GM19463 (cell line): ENCODE data around the gene ZFX.

ENCODE experiments used
- ATAC-seq: cut with Tn5 transposase; IDR thresholded peaks from one replicate; pipeline ENCODE4 v1.9.1; 2021; ENCODE audit warnings: mild to moderate bottlenecking, moderate library complexity; ENCODE audit not compliant: unreplicated experiment

The ZFX gene

GRCh38 chrX:24198101-24198500 lies 48.6 kb downstream of the ZFX start:
- ATAC-seq: no peak

DNA sequence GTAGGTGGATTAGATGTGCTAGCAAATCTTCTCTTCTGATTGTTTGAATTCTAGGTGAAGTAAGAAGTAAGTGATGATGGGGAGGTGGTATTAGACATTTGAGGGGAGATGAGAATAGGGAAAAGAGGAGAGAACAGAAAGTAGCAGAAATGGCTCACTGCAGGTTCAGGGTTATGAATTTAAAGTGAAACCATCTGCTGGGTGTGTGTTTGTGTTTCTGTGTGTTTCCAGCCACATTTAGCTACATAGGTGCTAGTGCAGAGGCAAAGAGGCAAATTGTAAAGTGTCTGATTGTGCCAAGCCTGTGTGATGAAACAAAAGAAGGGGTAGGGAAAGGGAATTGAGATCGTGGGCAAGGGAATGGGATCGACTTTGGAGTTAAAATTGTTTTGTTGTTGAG lies 50.6 kb downstream of the ZFX start:
- no peak for ATAC-seq

DNA sequence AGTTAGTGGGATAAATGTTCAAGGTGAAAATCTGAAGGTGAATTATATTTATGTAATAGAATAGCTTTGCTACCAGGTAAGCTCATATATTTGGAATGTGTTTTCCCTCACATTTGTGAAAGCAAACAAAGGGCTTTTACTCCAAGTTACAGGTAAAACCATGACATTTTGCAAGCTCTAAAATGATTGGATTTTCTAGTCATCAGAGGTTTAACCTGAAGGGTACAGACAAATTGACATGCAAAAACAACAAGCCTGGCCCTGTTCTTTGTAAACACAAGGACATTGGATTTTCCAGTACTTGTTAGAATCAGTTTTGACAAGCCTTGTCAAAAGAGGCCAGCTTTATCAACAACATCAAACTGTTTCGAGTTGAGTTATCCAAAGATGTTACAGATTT lies 51.7 kb downstream of the ZFX start:
- no peak for ATAC-seq

DNA sequence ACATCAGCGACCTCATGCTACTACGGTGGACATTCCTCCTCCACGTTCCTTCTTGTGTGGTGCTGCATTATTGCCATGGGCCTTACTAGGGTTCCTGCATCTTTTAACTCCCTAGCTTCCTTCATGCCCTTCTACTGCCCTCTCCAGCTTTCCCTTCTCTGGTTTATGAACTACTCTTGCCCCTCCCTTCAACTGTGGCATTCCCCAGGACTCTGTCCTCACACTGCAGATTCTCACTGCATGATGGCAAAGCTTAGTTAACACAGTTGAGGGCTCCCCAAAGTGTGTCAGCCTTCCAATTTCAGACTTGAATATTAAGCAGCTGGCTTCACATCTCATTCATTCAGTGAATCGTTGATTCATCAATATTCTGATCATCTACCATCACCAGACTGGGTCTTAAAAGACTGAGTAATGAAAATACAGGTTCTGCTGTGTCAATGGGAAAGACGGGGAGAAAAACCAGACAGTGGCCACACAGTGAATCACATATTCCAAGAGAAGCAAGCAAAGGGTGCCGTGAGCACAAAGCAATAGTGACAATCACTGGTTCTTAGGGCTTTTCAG lies 53.0 kb downstream of the ZFX start:
- ATAC-seq: no peak

GRCh38 chrX:24203072-24203808 lies 53.7 kb downstream of the ZFX start:
- ATAC-seq: no peak

DNA sequence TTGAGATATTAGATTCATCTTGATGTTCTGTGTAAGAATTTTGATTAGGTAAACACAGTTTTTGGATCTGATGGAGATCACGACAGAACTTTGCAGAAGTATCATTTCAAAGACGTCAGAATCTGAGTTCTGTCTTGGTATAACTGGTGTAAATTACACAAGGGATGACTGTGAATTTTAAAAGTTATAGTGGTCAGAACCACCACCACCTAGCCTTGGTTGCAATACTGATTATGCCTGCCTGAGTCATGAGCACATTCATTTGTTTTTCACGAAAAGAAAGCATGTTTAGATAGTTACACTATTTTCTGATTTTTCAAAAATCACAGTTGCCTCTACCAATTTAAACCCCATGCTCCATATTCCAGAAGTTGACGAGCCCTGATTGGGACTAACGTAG lies 54.8 kb downstream of the ZFX start:
- no peak for ATAC-seq

DNA sequence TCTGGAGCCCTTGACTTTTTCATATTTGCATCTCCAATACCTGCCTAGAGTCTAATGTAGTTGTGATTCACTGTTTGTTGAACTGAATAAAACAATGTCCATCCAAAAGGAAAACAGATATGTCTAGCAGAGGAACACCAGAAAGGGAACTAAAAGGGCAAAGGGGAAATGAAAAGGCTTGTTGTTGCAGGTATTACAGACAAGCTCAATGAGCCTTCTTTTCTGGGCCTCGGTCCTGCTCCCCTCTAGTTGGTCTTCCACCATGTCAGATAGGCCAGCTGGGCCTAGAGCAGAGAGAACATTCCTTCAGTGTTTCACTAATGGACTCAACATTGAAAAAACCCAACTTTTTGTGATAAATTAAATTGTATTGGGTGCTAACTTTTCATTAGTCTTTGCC lies 55.4 kb downstream of the ZFX start:
- ATAC-seq: no peak

- ATAC-seq: no peak
Measured at GRCh38 chrX:24207826-24208225, 58.3 kb downstream of the ZFX start.

DNA sequence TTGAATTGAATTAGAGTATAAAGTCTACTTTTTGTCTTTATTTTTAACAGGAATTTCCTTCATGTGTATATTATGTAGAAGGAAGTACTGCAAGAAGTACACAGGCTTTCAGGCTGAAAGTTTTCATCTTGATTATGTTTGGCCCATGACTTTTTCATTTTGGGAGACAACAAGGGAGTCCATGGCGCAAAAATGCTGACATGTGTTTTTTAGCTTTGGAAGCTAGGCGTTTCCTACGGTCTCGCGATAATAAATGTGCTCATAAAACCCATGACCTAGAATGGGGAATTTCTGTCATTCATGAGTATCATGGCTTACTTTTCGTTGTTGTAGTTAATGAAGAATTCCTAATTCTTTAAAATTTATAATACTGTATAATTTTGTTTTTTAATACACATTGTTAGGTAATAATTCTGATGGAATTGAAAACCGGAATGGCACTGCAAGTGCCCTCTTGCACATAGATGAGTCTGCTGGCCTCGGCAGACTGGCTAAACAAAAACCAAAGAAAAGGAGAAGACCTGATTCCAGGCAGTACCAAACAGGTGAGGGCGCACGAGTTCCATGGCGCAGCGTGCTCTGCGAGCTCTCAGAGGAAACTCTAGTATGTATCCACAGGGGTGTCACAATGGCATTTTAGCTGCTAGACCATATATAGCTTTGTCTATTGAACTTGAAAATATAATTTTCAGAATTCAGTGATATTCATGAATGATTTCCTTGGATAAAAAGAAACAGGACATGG lies 59.1 kb downstream of the ZFX start:
- ATAC-seq: no peak

DNA sequence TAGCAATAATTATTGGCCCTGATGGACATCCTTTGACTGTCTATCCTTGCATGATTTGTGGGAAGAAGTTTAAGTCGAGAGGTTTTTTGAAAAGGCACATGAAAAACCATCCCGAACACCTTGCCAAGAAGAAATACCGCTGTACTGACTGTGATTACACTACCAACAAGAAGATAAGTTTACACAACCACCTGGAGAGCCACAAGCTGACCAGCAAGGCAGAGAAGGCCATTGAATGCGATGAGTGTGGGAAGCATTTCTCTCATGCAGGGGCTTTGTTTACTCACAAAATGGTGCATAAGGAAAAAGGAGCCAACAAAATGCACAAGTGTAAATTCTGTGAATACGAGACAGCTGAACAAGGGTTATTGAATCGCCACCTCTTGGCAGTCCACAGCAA lies 60.7 kb downstream of the ZFX start:
- no peak for ATAC-seq

DNA sequence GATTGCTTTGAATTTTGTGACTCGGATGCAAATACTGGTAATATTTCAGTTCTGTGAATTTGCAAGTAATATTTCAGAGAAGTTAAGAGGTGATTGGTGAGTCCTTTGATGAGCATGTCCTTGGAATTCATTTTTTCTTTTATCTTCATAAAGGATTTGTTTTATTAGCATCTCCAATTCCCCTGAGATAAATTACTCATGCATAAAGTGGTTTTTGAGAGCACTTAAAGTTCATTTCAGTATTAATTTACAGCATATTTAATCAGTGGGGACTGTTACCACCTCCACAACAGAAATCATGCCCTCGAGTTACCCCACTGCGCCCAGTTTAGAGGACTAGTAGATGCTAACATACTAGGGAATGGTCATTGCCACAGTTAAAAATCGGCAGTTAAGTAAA lies 65.0 kb downstream of the ZFX start:
- no peak for ATAC-seq

DNA sequence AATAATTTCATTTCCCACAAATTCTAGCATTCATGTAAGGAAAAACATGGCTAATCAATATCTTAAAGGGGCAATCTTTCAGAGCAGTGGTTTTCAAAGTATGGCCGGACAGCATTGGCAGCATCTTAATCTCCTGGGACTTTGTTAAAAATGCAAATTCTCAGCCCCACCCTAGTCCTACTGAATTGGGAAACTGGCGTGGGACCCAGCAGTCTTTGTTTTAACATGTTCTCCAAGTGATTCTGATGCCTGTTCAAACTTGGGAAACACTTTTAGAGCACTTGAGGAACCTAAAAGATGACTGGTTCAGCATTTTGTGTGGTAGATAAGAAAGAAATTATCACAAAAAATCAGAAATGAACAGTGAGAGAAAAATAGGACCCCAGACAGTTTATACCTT lies 65.7 kb downstream of the ZFX start:
- no peak for ATAC-seq

GRCh38 chrX:24216037-24216436 lies 66.5 kb downstream of the ZFX start:
- ATAC-seq: no peak

DNA sequence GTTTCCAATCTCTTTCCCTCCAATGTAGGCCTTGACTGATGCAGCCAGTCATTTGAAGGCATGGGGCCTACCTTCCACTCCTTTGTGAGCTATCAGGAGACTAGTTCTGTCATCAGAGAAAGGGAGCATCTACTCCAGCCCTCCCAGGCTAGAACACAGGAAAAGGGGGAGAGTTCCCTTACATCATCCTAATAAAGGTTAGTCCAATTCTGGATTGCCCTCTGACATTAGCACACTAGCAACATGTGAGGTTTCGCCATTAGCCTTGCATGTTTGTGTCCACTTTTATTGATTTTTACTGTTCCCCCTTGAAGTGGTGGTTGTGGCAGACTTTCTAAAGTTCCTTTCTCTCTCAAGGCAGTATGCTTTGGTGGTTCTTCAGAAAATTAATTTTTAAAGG lies 67.3 kb downstream of the ZFX start:
- no peak for ATAC-seq

DNA sequence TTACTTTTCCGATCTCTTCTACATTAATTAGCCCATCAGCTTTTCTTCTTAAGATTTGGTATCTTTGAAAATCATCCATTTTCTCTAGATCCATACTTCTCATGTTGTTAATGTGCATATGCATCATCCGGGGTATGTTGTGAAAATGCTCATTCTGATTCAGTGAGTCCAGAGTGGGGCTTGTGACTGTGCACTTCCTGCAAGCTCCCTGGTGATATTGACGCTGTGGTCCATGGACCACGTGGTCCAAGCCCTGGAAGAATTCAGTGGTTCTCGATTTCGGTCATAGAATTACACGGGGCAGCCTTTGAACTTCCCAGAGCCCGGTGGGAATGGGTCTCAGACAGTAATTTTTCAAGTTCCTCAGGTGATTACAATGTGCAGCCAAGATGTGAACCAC lies 69.8 kb downstream of the ZFX start:
- ATAC-seq: no peak

GRCh38 chrX:24221872-24222271 lies 72.3 kb downstream of the ZFX start:
- ATAC-seq: no peak

GRCh38 chrX:24225265-24225664 lies 75.7 kb downstream of the ZFX start:
- no peak for ATAC-seq

DNA sequence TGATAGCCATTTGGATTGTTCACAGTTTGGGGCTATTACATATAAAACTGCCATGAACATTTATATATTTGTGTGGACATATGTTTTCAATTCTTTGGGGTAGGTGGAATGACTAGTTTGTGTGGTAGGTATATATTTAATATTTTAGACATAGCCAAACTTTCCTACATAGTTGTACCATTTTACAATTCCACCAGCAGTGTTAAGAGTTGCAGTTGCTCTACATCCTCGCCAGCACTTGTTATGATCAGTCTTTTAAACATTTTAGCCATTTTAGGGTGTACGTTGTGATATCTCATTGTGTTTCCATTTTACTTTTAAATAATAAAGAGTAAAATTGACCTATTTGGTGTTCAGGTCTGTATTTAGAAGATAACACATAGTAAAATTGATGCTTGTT lies 76.6 kb downstream of the ZFX start:
- ATAC-seq: no peak

GRCh38 chrX:24228596-24228995 lies 79.1 kb downstream of the ZFX start:
- ATAC-seq: no peak

GRCh38 chrX:24229400-24229879 lies 79.9 kb downstream of the ZFX start:
- no peak for ATAC-seq

DNA sequence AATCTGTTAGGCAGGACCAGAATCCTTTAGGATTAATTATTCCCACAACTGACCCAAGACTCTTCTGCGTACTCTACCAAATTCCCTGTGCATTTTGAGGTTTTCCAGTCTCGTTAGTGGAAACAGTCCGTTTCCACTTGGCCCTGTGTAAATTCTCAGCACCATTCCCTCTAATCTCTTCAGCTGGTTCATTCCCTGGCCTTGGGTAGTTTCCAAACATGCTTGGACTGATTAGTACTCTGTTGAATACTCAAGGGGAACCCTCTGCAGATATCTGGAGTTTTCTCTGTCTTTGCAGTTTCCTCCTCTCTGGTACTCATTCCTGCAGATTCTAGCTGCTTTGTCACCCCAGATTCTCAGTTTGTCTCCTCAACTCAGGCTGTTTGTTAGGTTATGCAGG lies 80.4 kb downstream of the ZFX start:
- ATAC-seq: no peak

DNA sequence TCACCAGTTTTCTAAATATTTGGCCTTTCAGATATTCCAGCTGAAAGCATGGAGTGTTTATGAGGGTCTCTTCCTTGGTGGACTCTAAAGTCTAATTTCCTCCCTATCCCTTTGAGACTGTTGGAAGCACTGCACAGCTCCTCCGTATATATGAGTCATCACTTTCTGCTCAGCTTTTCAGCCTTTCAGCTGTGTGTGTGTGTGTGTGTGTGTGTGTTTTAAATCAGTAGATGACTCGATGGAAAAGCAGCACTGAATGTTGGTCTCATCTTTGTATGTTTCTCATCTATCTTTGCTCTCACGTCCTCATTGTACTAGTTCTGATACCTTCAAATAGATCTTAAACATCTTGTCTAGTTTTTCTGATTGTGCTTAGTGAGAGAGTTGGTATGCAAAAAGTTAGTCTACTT lies 81.6 kb downstream of the ZFX start:
- ATAC-seq: no peak
